GM12873 (cell line): ENCODE results near the gene INIP.

Source experiments
- CTCF ChIP-seq: IDR thresholded peaks from 2 replicates; pipeline ENCODE4 v1.5.1; 2012; ENCODE audit warnings: low read depth, mild to moderate bottlenecking, moderate library complexity, low read length, control low read depth; ENCODE audit not compliant: insufficient read depth; ENCODE audit errors: missing control alignments

The INIP gene

GRCh38 chr9:112717661-112718331 is at the start of gene INIP:
INIP (minus strand) TSS chr9:112718117; CDS start chr9:112716485, 1,632 bp downstream.
- peak; percentile 23 for TF ChIP-seq CTCF

GRCh38 chr9:112765281-112765680 is 47.4 kb upstream of the INIP start:
- TF ChIP-seq CTCF, result no peak

- TF ChIP-seq CTCF, result no peak
Measured at GRCh38 chr9:112764837-112765236, 46.9 kb upstream of the INIP start.

GRCh38 chr9:112764344-112764743 is 46.4 kb upstream of the INIP start:
- TF ChIP-seq CTCF, result no peak

GRCh38 chr9:112762726-112763518 is 45.0 kb upstream of the INIP start:
- no peak for TF ChIP-seq CTCF

GRCh38 chr9:112761912-112762655 is 44.2 kb upstream of the INIP start:
- no peak for TF ChIP-seq CTCF

GRCh38 chr9:112760821-112761220 is 42.9 kb upstream of the INIP start:
- TF ChIP-seq CTCF, result no peak
